Brain microvascular endothelial cell (primary cell): Measurements from ENCODE around the gene SPAG16.

Experiments
- DNase-seq: peaks from one replicate; pipeline ENCODE4 v3.0.0-alpha.2; 2020
- H3K27ac ChIP-seq: fragments of 250-450 bp; sonication (Bioruptor Pico); 2 replicates; pipeline ENCODE4 v1.5.1; 2020; ENCODE audit warnings: mild to moderate bottlenecking, moderate library complexity
- H3K27me3 ChIP-seq: fragments of 250-450 bp; sonication (Bioruptor Pico); replicated peaks from 2 replicates; pipeline ENCODE4 v1.5.1; 2020; ENCODE audit warnings: mild to moderate bottlenecking
- H3K36me3 ChIP-seq: fragments of 250-450 bp; sonication (Bioruptor Pico); replicated peaks from 2 replicates; pipeline ENCODE4 v1.5.1; 2020; ENCODE audit warnings: mild to moderate bottlenecking
- H3K4me3 ChIP-seq: 2 replicates; pipeline ENCODE4 v1.5.1; 2011; ENCODE audit warnings: low read depth, mild to moderate bottlenecking, control low read depth, low read length, moderate library complexity
- in situ Hi-C: cut with HindIII; loops from 2 replicates; pipeline ENCODE4 v1.10.0; 2017; ENCODE audit warnings: low sequenced_read_pairs, low pct_ligation_motif_present
- TF ChIP-seq, protein P1 (sequence below): IDR thresholded peaks from 2 replicates; pipeline ENCODE4 v1.5.1; 2011; ENCODE audit warnings: low read depth, mild to moderate bottlenecking, moderate library complexity, low read length, control low read depth, inconsistent platforms; ENCODE audit errors: missing control alignments

The SPAG16 gene

DNA sequence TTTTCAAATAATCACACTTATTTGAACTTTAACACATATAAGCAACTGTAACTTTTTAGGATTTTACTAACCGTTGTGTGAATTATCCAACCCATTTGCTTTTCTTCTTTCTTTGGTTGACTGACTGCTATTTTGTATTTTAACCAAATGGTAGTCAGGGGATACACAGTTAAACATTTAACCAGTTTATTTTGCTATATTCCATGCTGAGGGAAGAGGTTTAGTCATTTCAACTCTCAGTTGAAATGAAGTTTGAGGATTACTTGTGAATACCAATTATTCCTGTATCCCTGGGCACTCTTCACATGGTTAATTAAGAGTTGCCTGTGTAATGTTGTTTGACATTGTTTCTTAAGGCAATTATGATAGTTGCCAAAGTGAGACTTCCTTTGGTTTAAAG lies 1.9 kb downstream of the SPAG16 start:
- TF ChIP-seq, protein P1, sequence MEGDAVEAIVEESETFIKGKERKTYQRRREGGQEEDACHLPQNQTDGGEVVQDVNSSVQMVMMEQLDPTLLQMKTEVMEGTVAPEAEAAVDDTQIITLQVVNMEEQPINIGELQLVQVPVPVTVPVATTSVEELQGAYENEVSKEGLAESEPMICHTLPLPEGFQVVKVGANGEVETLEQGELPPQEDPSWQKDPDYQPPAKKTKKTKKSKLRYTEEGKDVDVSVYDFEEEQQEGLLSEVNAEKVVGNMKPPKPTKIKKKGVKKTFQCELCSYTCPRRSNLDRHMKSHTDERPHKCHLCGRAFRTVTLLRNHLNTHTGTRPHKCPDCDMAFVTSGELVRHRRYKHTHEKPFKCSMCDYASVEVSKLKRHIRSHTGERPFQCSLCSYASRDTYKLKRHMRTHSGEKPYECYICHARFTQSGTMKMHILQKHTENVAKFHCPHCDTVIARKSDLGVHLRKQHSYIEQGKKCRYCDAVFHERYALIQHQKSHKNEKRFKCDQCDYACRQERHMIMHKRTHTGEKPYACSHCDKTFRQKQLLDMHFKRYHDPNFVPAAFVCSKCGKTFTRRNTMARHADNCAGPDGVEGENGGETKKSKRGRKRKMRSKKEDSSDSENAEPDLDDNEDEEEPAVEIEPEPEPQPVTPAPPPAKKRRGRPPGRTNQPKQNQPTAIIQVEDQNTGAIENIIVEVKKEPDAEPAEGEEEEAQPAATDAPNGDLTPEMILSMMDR: no peak
- no peaks in the 10 kb centered on the region for H3K27me3 ChIP-seq
- H3K27ac ChIP-seq: no peak overlapping the region
- H3K36me3 ChIP-seq: no peaks in the 10 kb centered on the region
- DNase-seq: no peak
- no peak overlapping the region for H3K4me3 ChIP-seq
- in situ Hi-C loops: no loop called here

DNA sequence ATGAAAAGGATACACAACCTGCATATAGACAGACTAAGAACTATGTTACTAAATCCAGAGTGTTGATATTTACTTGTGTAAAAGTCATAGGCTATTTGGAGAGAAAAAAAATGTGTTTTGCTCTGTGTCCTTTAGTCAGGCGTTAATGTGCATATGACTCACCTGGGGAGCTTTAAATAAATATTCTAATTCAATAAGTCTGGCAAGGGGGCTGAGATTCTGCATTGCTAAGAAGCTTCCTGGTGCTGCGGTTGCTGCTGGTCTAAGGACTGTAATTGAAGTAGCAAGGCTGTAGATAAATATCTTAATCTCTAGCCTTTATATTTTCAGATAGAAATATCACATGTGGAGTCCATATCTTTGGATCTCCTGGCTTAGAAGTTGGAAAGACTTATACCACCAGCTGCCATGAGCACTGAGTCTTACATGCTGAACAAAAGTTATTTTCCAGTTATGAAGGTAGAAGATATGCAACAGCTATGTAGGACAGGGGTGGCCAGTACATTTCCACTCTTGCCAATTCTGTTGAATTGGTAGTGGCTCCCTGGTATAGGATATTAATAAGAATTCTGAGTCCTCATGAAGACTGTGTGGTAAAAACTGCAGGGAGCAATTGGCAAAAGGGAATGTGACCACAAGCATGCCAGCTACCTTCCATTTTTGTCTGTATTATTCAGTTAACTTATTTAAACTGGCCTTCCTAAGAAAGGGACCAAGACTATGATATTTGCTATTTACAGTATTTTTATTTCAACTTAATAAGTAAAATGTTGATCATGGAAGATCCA lies 4.8 kb downstream of the SPAG16 start:
- TF ChIP-seq, protein P1: no peak
- in situ Hi-C loops: no loop called here
- no peaks in the 10 kb centered on the region for H3K27me3 ChIP-seq
- H3K36me3 ChIP-seq: no peaks in the 10 kb centered on the region
- no peak for DNase-seq
- no peak overlapping the region for H3K4me3 ChIP-seq
- no peak overlapping the region for H3K27ac ChIP-seq

DNA sequence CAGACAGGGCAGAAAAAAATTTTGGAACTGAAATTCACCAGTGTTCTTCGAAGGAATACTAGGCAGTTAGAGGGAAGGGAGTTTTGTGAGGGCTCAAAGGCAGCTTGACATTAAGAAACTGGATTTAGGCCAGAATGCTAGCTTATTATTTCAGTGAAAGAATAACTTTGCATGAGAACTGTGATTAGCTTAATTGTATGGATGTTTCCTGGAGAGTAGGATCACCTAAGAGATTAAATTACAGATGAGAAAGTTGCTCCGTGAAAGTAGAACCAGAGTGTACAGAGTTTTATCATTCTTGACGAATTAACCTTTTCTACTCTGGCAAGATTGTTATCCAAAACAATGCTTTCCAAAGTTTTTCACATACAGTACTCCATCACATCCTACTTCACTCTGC lies 6.2 kb downstream of the SPAG16 start:
- Histone ChIP-seq H3K36me3 (no peaks in the 10 kb centered on the region), H3K4me3 (no peak overlapping the region), H3K27ac (no peak overlapping the region), H3K27me3 (no peaks in the 10 kb centered on the region)
- DNase-seq: no peak
- in situ Hi-C loops: no loop called here
- TF ChIP-seq, protein P1: no peak

DNA sequence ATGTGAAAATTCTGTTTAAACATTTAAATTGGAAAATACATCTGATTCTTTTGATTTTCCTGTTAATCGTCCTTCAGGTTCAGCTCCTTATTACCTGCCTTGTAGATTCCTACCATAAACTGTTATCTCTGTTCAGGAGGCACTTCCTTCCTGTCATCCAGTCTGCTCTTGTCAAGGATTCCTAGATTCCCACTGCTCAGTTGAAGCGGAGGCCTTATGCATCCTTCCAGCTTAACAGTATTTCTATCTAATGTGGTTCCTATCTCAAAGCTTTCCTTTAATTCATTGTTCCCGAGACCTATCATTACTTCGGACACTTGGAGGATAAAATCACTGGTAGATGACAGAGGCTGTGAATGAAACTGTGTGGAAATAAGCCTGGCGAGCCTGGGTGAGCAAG lies 12.0 kb downstream of the SPAG16 start:
- no peak for DNase-seq
- Histone ChIP-seq H3K27ac (no peak overlapping the region), H3K36me3 (no peaks in the 10 kb centered on the region), H3K4me3 (no peak overlapping the region), H3K27me3 (no peaks in the 10 kb centered on the region)
- TF ChIP-seq, protein P1: no peak
- in situ Hi-C loops: no loop called here

DNA sequence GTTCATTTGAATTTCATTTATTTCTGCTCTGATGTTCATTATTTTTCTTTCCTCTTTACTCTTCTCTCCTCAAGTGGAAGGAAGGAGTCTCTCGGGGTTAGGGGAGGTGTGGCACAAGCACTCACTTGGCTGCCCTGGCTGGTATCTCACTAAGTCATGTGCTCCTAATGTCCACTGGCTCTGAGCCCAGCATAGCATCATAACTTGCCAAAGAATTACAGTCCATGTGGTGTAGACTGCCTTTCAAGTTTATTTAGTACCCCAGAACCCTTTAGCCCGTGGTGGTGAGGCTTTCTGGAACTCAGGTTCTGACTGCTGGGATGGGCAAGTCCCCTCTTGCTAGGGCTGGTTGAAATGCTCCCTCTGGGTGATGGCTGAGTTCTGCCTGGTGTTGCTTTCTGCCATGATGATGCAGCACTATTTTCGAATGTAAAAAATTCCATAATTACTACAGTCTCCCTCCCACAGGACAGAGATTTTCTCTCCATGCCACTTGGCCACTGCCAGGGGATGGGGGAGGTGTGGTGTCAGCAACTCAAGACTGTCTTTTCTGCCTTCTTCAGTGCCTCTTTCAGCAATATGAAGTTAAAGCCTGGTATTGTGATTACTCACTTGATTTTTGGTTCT lies 22.2 kb downstream of the SPAG16 start:
- DNase-seq: peak; percentile 60
- Histone ChIP-seq H3K4me3 (no peak overlapping the region), H3K27ac (no peak overlapping the region), H3K36me3 (no peaks in the 10 kb centered on the region), H3K27me3 (no peaks in the 10 kb centered on the region)
- TF ChIP-seq, protein P1: no peak
- in situ Hi-C loops: no loop called here
